Measurements from ENCODE around the gene TM4SF5. TPM values are rescaled to one million over a fixed set of nuclear protein-coding genes. Genes with fewer than 3 reads are reported as not detected.

TM4SF5 gene
- total RNA-seq, 1 experiment from 2014 or later = not detected

DNA sequence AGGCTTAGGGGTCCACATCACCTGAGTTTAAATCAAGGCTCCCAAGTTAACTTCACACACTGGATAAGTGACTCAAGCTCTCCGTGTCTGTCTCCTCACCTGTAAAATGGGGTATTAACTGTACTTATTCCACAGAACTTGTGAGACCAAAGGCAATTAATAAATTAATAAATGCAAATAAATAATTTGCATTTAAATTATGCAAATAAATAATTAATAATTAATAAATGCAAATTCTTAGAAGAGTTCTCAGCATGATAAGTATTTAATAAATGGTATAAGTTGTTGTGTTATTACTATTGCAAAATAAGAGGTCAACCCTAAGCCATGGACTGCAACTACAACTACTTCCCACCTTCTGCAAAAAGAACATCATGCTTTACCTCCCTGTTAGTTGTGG lies 18.3 kb upstream of the TM4SF5 start (continued):
- TF ChIP-seq TCF7L2 (IDR thresholded peaks at IDR 0.05; ENCODE audit: borderline replicate concordance, extremely low read depth, insufficient read depth, insufficient read length) (no peak), ZNF274 (IDR thresholded peaks at IDR 0.05; ENCODE audit: low read depth, low read length) (no peak), POLR2AphosphoS5 (IDR thresholded peaks at IDR 0.05; ENCODE audit: low read depth, low read length) (no peak)
- TF ChIP-seq, protein P1, sequence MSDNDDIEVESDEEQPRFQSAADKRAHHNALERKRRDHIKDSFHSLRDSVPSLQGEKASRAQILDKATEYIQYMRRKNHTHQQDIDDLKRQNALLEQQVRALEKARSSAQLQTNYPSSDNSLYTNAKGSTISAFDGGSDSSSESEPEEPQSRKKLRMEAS (IDR thresholded peaks at IDR 0.05) = no peak

DNA sequence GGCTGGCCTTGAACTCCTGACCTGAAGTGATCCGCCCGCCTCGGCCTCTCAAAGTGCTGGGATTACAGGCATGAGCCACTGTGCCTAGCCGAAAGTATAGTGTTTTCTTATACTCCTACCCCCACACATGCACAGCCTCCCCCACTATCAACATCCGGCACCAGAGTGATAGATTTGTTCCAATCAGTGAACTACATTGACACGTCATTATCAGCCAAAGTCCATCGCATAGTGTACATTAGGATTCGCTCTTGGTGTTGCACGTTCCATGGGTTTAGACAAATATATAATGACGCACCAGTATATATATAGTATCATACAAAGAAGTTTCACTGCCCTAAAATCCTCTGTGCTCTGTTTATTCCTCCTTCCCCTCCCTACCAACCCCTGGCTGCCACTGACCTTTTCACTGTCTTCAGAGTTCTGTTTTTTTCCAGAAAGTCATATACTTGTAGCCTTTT lies 11.9 kb upstream of the TM4SF5 start:
- CTCF ChIA-PET = no interaction called here
- no TSS peak for BruUV-seq (replicated peaks)
- no peak for TF ChIP-seq TCF7L2 (IDR thresholded peaks at IDR 0.05; ENCODE audit: borderline replicate concordance, extremely low read depth, insufficient read depth, insufficient read length)
- TF ChIP-seq YY1 (IDR thresholded peaks at IDR 0.05; ENCODE audit: extremely low read depth, insufficient replicate concordance, low read depth, low read length) = no peak
- TF ChIP-seq EZH2phosphoT487 (IDR thresholded peaks at IDR 0.05; ENCODE audit: borderline replicate concordance) = no peak
- TF ChIP-seq, protein P1 (IDR thresholded peaks at IDR 0.05) = no peak
- no peak for TF ChIP-seq POLR2AphosphoS5 (IDR thresholded peaks at IDR 0.05; ENCODE audit: low read depth, low read length)
- no peak for TF ChIP-seq RAD21 (IDR thresholded peaks at IDR 0.05; ENCODE audit: low read depth)
- TF ChIP-seq ZBTB33 (IDR thresholded peaks at IDR 0.05; ENCODE audit: extremely low read depth, insufficient replicate concordance, low read length) = no peak

More for the DNA sequence above, 11.9 kb upstream of the TM4SF5 start:
- Histone ChIP-seq H3K27ac (ENCODE audit: low read depth, low read length) (no peak overlapping the region), H3K9me3 (ENCODE audit: control insufficient read depth in 1 of 2, insufficient read depth in 1 of 2, low read depth in 1 of 2, low read length in 2 of 2) (no peaks in the 10 kb centered on the region), H3K4me2 (ENCODE audit: low read length) (no peak overlapping the region), H3K9ac (ENCODE audit: low read length) (no peak overlapping the region), H4K20me1 (ENCODE audit: insufficient read depth) (no peaks in the 10 kb centered on the region), H2AFZ (ENCODE audit: low read depth, low read length, poor library complexity, severe bottlenecking) (no peak overlapping the region), H3K27me3 (ENCODE audit: insufficient read depth, low read length) (no peaks in the 10 kb centered on the region), H3K36me3 (ENCODE audit: control insufficient read depth in 1 of 2, insufficient read depth in 2 of 2, low read length in 2 of 2) (no peaks in the 10 kb centered on the region), H3K4me3 (replicated peaks in 1 of 2; ENCODE audit: low read depth in 1 of 2, low read length in 2 of 2) (no peak overlapping the region), H3K9me2 (ENCODE audit: insufficient read depth) (no peaks in the 10 kb centered on the region), H3K79me2 (ENCODE audit: insufficient read depth, low read length) (no peaks in the 10 kb centered on the region), H3K4me1 (ENCODE audit: control insufficient read depth in 1 of 2, insufficient read depth in 2 of 2, low read length in 2 of 2) (no peaks in the 10 kb centered on the region)
- ChIA-PET POLR2A (no interaction called here), RAD21 (ENCODE audit: low non-redundant PET in 1 of 2, low total read pairs in 2 of 2, uncharacterized antibody in 2 of 2, unreplicated experiment in 2 of 2) (no interaction called here)
- intact Hi-C loops (cut with micrococcal nuclease) = no loop called here
- no peak for ATAC-seq
- DNase-seq (ENCODE audit: low read depth, low spot score) = no peak
